Right hindlimb (tissue), 1 donor: Measurements from ENCODE around the gene NYAP1.
"Not testable (repeated sequence)": the region's sequence is repeated elsewhere in the genome, so short reads cannot be mapped to it uniquely, and the experiment has no call there.

Source experiments
- DNase-seq: peaks from one replicate; pipeline ENCODE4 v3.0.0-alpha.2; 2018

NYAP1 gene

GRCh38 chr7:100483722-100484672 lies at the start of gene NYAP1:
Gene NYAP1, plus strand, starts transcription at chr7:100483927. Its CDS starts 1,385 bp downstream, at chr7:100485312.
- peak; percentile 90 for DNase-seq

DNA sequence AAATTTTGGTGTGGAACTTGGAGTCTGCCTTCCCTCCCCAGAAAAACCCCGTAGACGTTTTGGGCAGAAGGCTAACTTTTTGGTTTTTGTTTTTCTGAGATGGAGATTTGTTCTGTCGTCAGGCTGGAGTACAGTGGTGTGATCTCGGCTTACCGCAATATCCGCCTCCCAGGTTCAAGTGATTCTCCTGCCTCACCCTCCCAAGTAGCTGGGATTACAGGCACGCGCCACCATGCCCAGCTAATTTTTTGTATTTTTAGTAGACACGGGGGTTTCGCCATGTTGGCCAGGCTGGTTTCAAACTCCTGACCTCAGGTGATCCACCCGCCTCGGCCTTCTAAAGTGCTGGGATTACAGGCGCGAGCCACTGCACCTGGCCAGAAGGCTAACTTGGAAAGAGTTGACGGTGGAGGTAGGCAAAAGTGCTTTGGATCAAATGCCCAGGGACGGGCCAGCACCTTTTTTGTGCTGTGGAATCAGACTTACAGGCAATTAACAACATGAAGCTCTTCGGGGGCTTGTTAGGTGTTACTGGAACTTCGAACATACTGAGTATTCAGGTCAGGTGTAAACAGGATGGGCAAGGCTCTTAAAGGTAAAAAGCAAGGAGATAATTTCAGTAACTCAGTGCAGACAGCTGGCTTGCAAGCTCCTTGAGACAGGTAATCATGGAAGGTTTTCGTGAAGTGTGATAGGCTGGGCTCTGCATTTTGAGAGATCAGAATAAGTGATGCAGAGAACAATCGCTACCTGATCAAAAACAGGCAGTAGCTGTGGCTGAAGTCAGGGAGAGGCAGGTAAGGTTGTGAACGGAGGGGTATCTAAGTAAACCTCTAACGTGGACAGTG lies 49.2 kb upstream of the NYAP1 start:
- DNase-seq: no peak

DNA sequence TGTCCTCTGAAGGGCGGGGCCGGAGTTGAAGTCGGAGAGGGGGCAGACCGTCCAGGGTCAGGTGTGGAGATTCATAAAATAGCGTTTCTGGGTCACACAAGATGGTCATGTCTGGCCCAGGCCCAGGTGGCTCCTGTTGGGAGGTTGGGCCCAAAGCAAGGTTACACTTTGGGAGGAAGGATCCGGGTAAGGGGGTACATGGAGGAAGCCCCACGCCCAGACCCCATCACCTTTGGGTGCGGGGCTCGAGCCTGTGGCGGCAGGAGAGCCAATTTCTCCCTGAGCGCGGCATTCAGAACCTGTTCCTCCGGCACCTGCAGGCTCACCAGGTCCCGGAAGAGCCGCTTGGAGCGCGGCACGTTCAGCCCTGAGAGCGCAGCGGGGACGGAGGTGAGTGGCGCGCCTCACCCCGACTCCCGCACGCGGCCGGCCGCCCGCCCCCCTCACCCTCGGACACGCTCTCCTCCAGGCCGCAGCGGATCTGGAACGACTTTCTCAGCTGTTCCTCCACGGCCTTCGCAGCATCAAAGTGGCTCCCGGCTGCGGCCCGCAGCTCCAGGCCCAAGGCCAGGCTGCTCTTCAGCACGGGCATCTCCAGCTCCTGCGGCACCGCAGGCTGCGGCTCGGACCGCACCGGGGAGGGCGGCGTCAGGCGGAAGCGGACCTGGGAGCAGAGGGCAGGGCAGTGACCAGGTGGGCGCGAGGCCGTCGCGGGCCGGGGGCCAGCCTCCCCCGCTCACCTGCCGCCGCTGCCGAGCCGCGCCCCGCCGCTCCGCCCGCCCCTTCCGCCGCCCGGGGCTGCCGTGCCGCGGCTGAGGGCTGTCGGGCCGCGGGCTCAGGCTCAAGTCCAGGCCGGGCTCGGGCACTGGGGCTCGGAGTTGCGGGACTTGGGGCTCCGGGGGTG lies 48.1 kb upstream of the NYAP1 start:
- no peak for DNase-seq

DNA sequence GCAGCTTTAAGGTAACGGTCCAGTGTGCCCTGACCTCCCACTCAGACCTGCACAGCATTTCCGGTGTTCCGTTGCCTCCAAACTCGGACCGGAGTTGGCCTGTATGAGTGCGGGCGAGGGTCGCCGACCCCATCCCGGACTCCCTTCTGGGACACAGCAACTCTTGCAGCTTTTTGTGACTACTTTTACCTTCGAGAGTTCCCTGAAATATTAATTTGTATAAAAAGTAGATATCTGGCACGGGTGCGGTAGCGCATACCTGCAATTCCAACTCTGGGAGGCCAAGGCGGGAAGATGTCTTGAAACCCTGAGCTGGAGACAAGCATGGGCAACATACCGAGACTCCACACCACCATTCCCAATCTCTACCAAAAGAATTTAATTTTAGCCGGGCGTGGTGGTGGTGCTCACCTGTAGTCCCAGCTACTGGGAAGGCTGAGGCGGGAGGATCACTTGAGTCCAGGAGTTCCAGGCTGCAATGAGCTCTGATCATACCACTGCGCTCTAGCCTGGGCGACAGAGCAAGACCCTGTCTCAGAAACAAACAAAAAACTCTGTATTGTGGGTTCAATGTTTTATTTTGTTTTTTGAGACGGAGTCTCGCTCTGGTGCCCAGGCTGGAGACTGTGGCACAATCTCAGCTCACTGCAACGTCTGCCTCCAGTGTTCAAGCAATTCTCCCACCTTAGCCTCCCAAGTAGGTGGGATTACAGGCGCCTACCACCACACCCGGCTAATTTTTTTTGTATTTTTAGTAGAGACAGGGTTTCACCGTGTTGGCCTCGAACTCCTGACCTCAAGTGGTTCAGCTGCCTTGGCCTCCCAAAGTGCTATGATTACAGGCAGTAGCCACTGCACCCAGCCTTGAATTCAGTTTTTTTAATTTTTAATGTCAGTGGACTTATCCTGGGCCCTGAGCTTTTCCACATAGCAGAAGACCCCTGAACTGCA lies 46.3 kb upstream of the NYAP1 start:
- DNase-seq: no peak

DNA sequence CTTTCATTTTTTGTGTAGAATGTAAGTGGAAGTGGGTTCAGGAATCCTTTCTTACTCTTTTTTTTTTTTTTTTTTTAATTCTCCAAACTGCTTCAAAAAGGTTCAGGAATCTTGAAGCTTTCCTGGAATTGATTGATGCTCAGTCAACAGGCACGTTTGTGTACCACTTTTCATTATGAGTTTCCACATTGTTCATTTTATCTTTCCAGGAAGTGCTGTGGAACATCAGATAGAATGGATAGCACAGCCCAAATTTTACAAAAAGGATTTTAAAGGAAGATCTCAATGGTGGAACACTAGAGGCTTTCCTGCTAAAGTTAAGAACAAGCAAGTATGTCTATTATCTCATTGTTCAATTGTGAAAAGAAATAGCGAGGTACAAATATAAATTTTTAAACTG lies 45.6 kb upstream of the NYAP1 start:
- DNase-seq: no peak

DNA sequence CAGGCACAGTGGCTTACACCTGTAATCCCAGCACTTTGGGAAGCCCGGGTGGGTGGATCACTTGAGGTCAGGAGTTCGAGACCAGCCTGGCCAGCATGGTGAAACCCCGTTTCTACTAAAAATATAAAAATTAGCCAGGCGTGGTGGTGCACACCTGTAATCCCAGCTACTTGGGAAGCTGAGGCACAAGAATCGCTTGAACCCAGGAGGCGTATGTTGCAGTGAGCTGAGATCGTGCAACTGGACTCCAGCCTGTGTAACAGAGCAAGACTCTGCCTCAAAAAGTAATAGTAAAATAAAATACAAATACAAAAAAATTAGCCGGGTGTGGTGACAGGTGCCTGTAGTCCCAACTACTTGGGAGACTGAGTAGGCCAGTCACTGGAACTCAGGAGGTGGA lies 45.0 kb upstream of the NYAP1 start:
- DNase-seq: not testable (repeated sequence)

DNA sequence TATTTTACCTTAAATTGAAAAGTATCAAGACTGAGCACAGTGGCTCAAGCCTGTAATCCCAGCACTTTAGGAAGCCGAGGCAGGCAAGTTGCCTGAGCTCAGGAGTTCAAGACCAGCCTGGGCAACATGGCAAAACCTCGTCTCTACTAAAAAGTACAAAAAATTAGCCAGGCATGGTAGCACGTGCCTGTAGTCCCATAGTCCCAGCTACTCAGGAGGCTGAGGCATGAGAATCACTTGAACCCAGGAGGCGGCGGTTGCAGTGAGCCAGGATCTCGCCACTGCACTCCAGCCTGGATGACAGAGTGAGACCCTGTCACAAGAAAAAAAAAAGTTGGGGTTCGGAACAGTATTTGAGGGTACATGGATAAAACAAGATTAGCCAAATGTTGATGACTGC lies 44.5 kb upstream of the NYAP1 start:
- DNase-seq: not testable (repeated sequence)

GRCh38 chr7:100441641-100442535 lies 41.8 kb upstream of the NYAP1 start:
- DNase-seq: no peak

DNA sequence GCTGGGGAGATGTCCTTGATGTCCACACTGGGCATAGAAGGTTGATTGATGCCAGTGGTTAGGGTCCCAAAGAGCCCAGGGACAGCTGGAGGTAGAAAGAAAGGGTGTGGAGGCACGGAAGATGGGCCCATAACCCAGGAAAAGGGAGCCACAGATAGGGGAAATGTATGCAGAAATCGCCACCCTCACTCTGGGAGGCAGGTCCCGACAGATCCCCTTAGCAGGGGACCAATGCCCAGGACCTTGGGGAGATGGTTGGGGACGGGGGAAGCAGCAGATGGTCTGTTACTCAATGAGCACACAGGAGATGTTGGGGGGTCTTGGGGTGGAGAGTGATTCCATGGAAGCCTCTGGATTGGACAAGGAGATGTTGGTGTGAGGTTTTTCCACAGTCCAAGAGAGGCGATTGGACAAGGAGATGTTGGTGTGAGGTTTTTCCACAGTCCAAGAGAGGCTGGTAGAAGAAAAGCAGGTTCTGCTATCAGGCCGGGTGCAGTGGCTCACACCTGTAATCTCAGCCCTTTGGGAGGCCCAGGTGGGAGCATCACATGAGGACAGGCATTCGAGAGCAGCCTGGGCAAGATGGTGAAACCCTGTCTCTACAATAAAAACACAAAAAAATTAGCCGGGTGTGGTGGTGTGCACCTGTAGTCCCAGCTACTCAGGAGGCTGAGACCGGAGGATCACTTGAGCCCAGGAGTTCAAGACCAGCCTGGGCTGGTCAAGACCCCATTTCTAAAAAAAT lies 40.5 kb upstream of the NYAP1 start:
- DNase-seq: no peak

DNA sequence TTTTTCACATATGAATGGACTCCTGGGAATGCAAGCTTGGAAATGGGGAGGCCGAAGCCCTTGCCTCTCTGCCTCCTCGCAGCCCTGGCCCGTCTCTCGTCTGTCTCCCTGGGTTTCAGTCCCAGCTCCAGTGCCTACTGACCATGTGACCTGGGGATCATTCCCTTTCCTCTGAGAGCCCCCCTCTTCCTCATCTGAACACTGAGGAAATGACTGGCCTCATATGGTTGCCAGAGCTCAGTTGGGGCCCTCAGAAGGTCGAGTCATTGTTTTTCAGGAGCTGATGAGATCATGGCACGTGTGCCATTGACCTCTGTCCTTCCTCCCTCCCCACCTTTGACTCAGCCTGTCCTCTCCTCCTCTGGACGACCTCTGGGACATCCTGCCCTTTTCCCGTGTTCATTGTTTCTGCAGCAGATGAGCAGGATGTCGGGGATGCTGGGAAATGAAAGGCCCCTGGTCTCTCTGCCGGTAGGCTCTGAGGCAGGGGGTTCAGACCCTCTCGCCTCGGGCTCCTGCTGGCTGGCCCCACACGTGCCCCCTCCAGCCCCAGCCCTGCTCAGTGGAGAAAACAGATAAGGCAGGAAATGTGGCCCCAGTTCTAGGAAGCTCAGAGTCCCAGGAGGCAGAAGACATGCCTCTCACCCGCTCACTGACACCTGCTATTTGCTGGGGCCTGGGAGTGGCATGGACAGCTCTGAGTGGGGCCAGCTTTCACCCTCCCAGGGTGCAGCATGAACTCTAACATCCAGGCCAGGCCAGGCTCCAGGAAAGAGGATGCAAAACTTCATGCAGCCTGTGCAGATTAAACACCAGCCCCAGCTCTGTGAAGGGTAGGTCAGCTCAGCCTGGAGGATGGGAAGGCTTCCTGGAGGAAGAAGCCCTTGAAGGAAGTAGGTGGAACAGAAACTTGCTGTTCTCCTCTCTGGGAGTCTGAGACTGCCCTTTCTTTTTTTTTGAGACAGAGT lies 39.1 kb upstream of the NYAP1 start:
- no peak for DNase-seq

- no peak for DNase-seq
Measured at GRCh38 chr7:100446040-100446439, 37.7 kb upstream of the NYAP1 start.

- not testable (repeated sequence) for DNase-seq
Measured at GRCh38 chr7:100447363-100447762, 36.4 kb upstream of the NYAP1 start.

- DNase-seq: no peak
Measured at GRCh38 chr7:100449190-100449795, 34.4 kb upstream of the NYAP1 start.

- DNase-seq: no peak
Measured at GRCh38 chr7:100452513-100452912, 31.2 kb upstream of the NYAP1 start.

- not testable (repeated sequence) for DNase-seq
Measured at GRCh38 chr7:100453854-100454253, 29.9 kb upstream of the NYAP1 start.

DNA sequence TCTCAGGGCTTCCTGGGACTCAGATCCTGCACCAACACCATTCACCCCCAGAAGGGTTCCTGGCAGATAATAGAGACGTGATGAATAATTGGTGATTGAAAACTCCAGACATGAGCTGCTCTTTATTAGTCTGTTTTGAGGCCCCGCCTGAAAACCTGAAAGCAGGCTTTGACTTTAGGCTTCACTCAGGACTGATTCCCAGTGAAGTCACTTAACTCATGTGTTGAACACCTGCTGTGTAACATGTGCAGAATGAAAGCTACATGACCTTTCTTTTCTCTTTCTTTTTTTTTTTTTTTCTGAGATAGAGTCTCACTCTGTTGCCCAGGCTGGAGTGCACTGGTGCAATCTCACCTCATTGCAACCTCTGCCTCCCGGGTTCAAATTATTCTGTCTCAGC lies 28.5 kb upstream of the NYAP1 start:
- DNase-seq: no peak

DNA sequence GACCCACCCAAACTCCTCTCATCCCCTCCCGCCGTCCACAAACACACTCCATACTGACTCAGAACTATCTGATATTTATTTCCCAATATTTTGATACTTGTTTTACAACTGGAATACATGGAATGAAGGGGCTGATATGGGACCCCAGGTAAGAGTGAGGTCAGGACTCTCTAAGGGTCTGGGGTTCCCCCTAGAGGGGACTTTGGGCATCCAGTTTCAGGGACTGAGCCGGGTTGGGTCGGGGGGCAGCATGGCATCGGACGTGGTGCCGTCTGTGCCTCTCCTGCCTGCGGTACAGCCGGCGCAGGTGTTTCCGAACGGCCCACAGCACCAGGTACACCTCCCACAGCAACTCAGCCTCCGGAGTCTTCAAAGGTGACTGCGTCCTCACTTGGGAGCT lies 27.2 kb upstream of the NYAP1 start:
- no peak for DNase-seq

- no peak for DNase-seq
Measured at GRCh38 chr7:100457033-100457432, 26.7 kb upstream of the NYAP1 start.
